ENCODE results near the gene ASB8. TPM values are rescaled to one million over a fixed set of nuclear protein-coding genes. Genes with fewer than 3 reads are reported as not detected.
"Not testable (repeated sequence)": the region's sequence is repeated elsewhere in the genome, so short reads cannot be mapped to it uniquely, and the experiment has no call there.

Gene ASB8
- total and polyA plus RNA-seq, 4 donors = 33.1 to 55.3 (median 46.0) TPM

DNA sequence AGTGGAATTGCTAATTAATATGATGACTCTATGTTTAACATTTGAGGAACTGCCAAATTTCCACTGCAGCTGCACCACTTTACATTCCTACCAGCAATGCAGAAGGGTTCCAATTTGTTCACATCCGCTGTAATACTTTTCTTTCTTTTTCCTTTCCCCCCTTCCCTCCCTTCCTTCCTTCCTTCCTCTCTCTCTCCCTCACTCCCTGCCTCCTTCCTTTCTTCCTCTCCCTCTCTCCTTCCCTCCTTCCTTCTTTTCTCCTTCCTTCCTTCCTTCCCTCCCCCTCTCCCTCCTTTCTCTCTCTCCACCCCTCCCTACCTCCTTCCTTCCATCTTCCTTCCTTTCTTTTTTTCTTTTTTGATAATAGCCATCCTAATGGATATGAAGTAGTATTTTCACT is 41.4 kb downstream of the ASB8 start:
- Histone ChIP-seq H3K4me1 (ENCODE audit: control insufficient read depth, insufficient read depth, low read length) (peaks cover 6% of the 10 kb centered on the region), H3K9me3 (ENCODE audit: control insufficient read depth, insufficient read depth, low read length) (no peaks in the 10 kb centered on the region), H3K27me3 (ENCODE audit: control insufficient read depth, insufficient read depth, low read length) (no peaks in the 10 kb centered on the region), H3K27ac (ENCODE audit: low read depth, low read length) (no peak overlapping the region), H3K36me3 (ENCODE audit: control insufficient read depth, insufficient read depth, low read length) (no peaks in the 10 kb centered on the region), H3K4me3 (ENCODE audit: low read depth, low read length) (no peak overlapping the region)
- no peak for DNase-seq (ENCODE audit: low read depth in 4 of 6, low spot score in 6 of 6)
- 94% methylated on average over 1 of the region's 1 CpG for WGBS (ENCODE audit: insufficient coverage)

- H3K4me3 ChIP-seq (ENCODE audit: low read depth, low read length); H3K27me3 ChIP-seq (ENCODE audit: control insufficient read depth, insufficient read depth, low read length); H3K9me3 ChIP-seq (ENCODE audit: control insufficient read depth, insufficient read depth, low read length); DNase-seq (ENCODE audit: low read depth in 4 of 6, low spot score in 6 of 6); H3K4me1 ChIP-seq (ENCODE audit: control insufficient read depth, insufficient read depth, low read length); H3K36me3 ChIP-seq (ENCODE audit: control insufficient read depth, insufficient read depth, low read length); H3K27ac ChIP-seq (ENCODE audit: low read depth, low read length): not testable (repeated sequence)
- WGBS (ENCODE audit: insufficient coverage) = 97% methylated on average over 5 of the region's 5 CpGs
Observed at GRCh38 chr12:48111312-48111693, 46.0 kb downstream of the ASB8 start.

GRCh38 chr12:48110691-48111311 is 46.5 kb downstream of the ASB8 start:
- Histone ChIP-seq H3K27ac (ENCODE audit: low read depth, low read length) (no peak overlapping the region), H3K27me3 (ENCODE audit: control insufficient read depth, insufficient read depth, low read length) (no peaks in the 10 kb centered on the region), H3K4me1 (ENCODE audit: control insufficient read depth, insufficient read depth, low read length) (peaks cover 3% of the 10 kb centered on the region), H3K9me3 (ENCODE audit: control insufficient read depth, insufficient read depth, low read length) (no peaks in the 10 kb centered on the region), H3K36me3 (ENCODE audit: control insufficient read depth, insufficient read depth, low read length) (no peaks in the 10 kb centered on the region), H3K4me3 (ENCODE audit: low read depth, low read length) (no peak overlapping the region)
- no CpG with 5 or more reads among the region's 1 CpG for WGBS (ENCODE audit: insufficient coverage)
- DNase-seq (ENCODE audit: low read depth in 4 of 6, low spot score in 6 of 6) = no peak

DNA sequence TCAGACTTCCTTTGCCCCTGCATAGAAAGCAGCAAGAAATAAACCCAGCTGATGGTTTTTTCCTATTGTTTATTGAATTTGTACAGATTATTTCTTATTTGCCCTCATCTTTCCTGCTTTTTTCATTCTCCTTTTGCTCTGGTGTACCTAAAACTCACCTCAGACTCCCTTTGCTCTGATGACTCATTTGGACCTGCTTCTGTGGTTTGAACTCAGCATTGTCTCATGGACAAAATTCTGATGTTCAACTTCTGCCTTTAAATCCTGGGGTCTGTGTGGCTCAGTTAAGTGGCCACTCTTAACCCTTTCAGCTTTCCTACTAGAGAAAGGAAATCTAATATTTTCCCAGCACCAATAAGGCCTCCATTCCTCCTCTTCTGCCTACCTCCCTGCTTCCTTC is 47.9 kb downstream of the ASB8 start:
- H3K4me3 ChIP-seq (ENCODE audit: low read depth, low read length) = no peak overlapping the region
- no peaks in the 10 kb centered on the region for H3K27me3 ChIP-seq (ENCODE audit: control insufficient read depth, insufficient read depth, low read length)
- no peak for DNase-seq (ENCODE audit: low read depth in 4 of 6, low spot score in 6 of 6)
- H3K27ac ChIP-seq (ENCODE audit: low read depth, low read length) = no peak overlapping the region
- H3K36me3 ChIP-seq (ENCODE audit: control insufficient read depth, insufficient read depth, low read length) = no peaks in the 10 kb centered on the region
- H3K9me3 ChIP-seq (ENCODE audit: control insufficient read depth, insufficient read depth, low read length) = no peaks in the 10 kb centered on the region
- peaks cover 3% of the 10 kb centered on the region for H3K4me1 ChIP-seq (ENCODE audit: control insufficient read depth, insufficient read depth, low read length)

DNA sequence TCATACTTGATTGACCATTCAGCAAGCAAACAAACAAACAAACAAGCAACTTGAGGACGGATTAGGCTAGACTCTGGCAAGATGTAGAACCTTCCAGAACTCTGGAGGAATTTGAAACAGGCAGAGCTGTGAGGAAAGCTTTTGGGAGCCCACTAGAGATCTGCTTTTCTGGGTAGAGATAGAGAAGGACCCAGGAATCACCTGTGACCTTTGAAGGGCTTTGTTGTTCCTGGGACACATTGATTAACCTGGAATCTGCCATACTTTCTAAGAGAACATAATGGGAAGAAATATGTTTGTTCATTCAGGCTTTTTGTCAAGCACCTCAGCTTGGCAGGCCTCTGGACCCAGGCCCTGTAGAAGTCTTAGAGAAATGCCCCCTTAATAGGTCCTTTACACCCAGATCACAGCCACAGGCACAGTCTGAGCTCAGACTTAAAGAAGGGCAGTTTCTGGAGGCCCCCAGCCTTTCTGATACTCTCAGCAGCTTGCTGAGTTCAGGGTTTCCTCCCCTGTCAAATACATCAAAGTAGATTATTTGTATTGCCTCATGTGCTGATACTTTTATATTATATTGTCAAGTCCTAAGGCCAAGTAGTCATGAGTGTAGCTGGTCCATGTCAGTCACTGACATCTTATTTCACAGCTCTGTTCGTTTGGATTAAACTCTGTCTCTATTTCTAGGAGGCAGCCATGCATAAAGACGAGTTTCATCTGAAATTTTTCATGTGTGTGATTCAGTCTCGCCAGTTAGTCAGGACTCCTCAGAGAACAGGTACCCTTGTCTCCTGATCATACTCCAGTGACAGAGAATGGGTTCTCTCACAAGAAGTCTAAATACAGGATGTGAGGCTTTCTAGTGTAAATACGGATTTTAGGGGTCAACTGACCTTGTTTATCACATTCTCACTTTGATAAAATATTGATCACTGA is 50.4 kb downstream of the ASB8 start:
- no peaks in the 10 kb centered on the region for H3K9me3 ChIP-seq (ENCODE audit: control insufficient read depth, insufficient read depth, low read length)
- H3K36me3 ChIP-seq (ENCODE audit: control insufficient read depth, insufficient read depth, low read length) = no peaks in the 10 kb centered on the region
- 83% methylated on average over 2 of the region's 5 CpGs for WGBS (ENCODE audit: insufficient coverage)
- H3K27me3 ChIP-seq (ENCODE audit: control insufficient read depth, insufficient read depth, low read length) = no peaks in the 10 kb centered on the region
- H3K27ac ChIP-seq (ENCODE audit: low read depth, low read length) = peak overlapping the region; percentile 98
- no peak for DNase-seq (ENCODE audit: low read depth in 4 of 6, low spot score in 6 of 6)
- peaks cover 3% of the 10 kb centered on the region for H3K4me1 ChIP-seq (ENCODE audit: control insufficient read depth, insufficient read depth, low read length)
- peak overlapping the region; percentile 93 for H3K4me3 ChIP-seq (ENCODE audit: low read depth, low read length)

DNA sequence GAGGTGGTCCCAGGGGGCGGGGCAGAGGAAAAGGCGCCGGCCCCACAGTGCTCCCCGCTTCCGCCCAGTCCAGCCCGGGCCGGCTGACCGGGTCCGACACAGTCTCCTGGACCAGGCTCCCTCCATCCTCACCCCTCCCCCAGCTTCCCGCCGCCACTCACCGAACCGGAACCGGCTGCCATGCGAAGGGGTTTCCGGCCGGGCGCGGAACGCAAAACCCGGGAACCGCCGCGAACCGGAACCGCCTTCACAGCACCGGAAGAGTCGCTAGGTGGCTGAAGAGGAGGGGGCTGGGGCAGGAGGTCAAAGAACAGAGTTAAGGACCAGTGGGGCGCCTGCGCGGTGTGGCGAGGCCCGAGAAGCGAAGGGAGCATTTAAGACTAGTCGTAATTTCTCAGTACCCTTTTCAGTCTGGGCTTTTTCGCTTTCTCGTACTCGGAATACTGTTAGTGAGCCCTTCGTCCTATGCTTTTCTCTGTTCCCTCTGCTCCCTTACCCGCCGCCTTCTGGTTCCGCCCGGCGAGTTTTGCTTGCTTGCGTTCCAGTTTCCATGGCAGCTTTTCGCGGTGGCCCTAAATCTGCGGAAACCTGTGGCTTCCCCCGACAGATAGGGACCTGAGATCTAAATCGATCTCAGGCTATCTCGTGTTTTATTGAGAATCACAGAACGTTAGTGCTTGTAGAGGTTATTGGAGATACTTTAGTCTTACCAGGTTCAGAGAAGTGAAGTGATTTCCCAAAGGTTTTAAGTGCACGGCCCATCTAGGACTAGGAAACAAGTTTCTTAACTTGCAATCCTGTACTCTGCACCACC is 51.2 kb downstream of the ASB8 start, which contains the start of gene SENP1:
Gene SENP1, minus strand, starts transcription at position 213 of the 814 bp plus-strand sequence. CDS start 4,607 bp downstream, outside the sequence.
- Histone ChIP-seq H3K4me3 (ENCODE audit: low read depth, low read length) (peak within 1 kb of the TSS; percentile 93), H3K27ac (ENCODE audit: low read depth, low read length) (peak within 1 kb of the TSS; percentile 98), H3K27me3 (ENCODE audit: control insufficient read depth, insufficient read depth, low read length) (no peaks in the 10 kb centered on the region), H3K36me3 (ENCODE audit: control insufficient read depth, insufficient read depth, low read length) (no peaks in the 10 kb centered on the region), H3K9me3 (ENCODE audit: control insufficient read depth, insufficient read depth, low read length) (no peaks in the 10 kb centered on the region), H3K4me1 (ENCODE audit: control insufficient read depth, insufficient read depth, low read length) (peaks cover 3% of the 10 kb centered on the region)
- DNase-seq (ENCODE audit: low read depth in 4 of 6, low spot score in 6 of 6) = peak; percentile 82 to 97 (median 90)
- under 1% methylated on average over 47 of the region's 53 CpGs for WGBS (ENCODE audit: insufficient coverage)

GRCh38 chr12:48105321-48105866 is 51.9 kb downstream of the ASB8 start:
- Histone ChIP-seq H3K27ac (ENCODE audit: low read depth, low read length) (peak overlapping the region; percentile 98), H3K27me3 (ENCODE audit: control insufficient read depth, insufficient read depth, low read length) (no peaks in the 10 kb centered on the region), H3K36me3 (ENCODE audit: control insufficient read depth, insufficient read depth, low read length) (no peaks in the 10 kb centered on the region), H3K9me3 (ENCODE audit: control insufficient read depth, insufficient read depth, low read length) (no peaks in the 10 kb centered on the region), H3K4me3 (ENCODE audit: low read depth, low read length) (peak overlapping the region; percentile 93), H3K4me1 (ENCODE audit: control insufficient read depth, insufficient read depth, low read length) (peaks cover 3% of the 10 kb centered on the region)
- peak in 1 of 6 donors; percentile 59 for DNase-seq (ENCODE audit: low read depth in 4 of 6, low spot score in 6 of 6)
- 0% methylated on average over 30 of the region's 30 CpGs for WGBS (ENCODE audit: insufficient coverage)

- no peak for DNase-seq (ENCODE audit: low read depth in 4 of 6, low spot score in 6 of 6)
- H3K36me3 ChIP-seq (ENCODE audit: control insufficient read depth, insufficient read depth, low read length) = no peaks in the 10 kb centered on the region
- H3K27ac ChIP-seq (ENCODE audit: low read depth, low read length) = no peak overlapping the region
- no peak overlapping the region for H3K4me3 ChIP-seq (ENCODE audit: low read depth, low read length)
- H3K27me3 ChIP-seq (ENCODE audit: control insufficient read depth, insufficient read depth, low read length) = no peaks in the 10 kb centered on the region
- 86% methylated on average over 3 of the region's 4 CpGs for WGBS (ENCODE audit: insufficient coverage)
- H3K9me3 ChIP-seq (ENCODE audit: control insufficient read depth, insufficient read depth, low read length) = no peaks in the 10 kb centered on the region
- H3K4me1 ChIP-seq (ENCODE audit: control insufficient read depth, insufficient read depth, low read length) = peaks cover 3% of the 10 kb centered on the region
Observed at GRCh38 chr12:48104531-48104930, 52.8 kb downstream of the ASB8 start.

Data from spinal cord (tissue), 10 donors.